Astrocyte (in vitro differentiated cells and primary cell): Measurements from ENCODE around the gene ADAP1. TPM values are rescaled to one million over a fixed set of nuclear protein-coding genes. Genes with fewer than 3 reads are reported as not detected.

Experiments used
- DNase-seq: peaks from one replicate; pipeline ENCODE4 v3.0.0-alpha.2; 2010; ENCODE audit warnings: low read depth
- FAIRE-seq: peaks from 2 replicates; lab custom pipeline; 2011; peaks lifted over from hg19 to GRCh38; lab: Jason Lieb, UNC
- H2AFZ ChIP-seq: 2 replicates; pipeline ENCODE4 v1.6.0; 2012; ENCODE audit warnings: low read depth, low read length, inconsistent platforms
- H3K27ac ChIP-seq: 2 replicates; pipeline ENCODE4 v1.5.1; 2011; ENCODE audit warnings: low read depth, low read length, inconsistent platforms
- H3K27me3 ChIP-seq: 2 replicates; pipeline ENCODE4 v1.6.0; 2011; ENCODE audit warnings: low read length, inconsistent platforms; ENCODE audit not compliant: insufficient read depth
- H3K36me3 ChIP-seq: 2 replicates; pipeline ENCODE4 v1.5.1; 2011; ENCODE audit warnings: low read length, inconsistent platforms; ENCODE audit not compliant: insufficient read depth
- H3K4me1 ChIP-seq: 2 replicates; pipeline ENCODE4 v1.5.1; 2011; ENCODE audit warnings: low read length, inconsistent platforms; ENCODE audit not compliant: insufficient read depth
- H3K4me2 ChIP-seq: 2 replicates; pipeline ENCODE4 v1.6.0; 2012; ENCODE audit warnings: low read length, inconsistent platforms
- H3K4me3 ChIP-seq: 2 replicates; pipeline ENCODE4 v1.5.1; 2011; ENCODE audit warnings: low read depth, mild to moderate bottlenecking, low read length, inconsistent platforms; ENCODE audit not compliant: insufficient read depth
- H3K79me2 ChIP-seq: 2 replicates; pipeline ENCODE4 v1.6.0; 2012; ENCODE audit warnings: mild to moderate bottlenecking, low read length, inconsistent platforms; ENCODE audit not compliant: insufficient read depth
- H3K9ac ChIP-seq: 2 replicates; pipeline ENCODE4 v1.6.0; 2012; ENCODE audit warnings: mild to moderate bottlenecking, low read length, inconsistent platforms
- H3K9me3 ChIP-seq: 2 replicates; pipeline ENCODE4 v1.5.1; 2012; ENCODE audit warnings: low read depth, mild to moderate bottlenecking, low read length, inconsistent platforms; ENCODE audit not compliant: insufficient read depth
- H4K20me1 ChIP-seq: 2 replicates; pipeline ENCODE4 v1.6.0; 2012; ENCODE audit warnings: low read length, inconsistent platforms; ENCODE audit not compliant: insufficient read depth
- H3K27ac Mint-ChIP-seq: one replicate; pipeline ENCODE4 v1.8.0; 2021; ENCODE audit warnings: mild to moderate bottlenecking, mixed read lengths; ENCODE audit not compliant: unreplicated experiment
- H3K27me3 Mint-ChIP-seq: one replicate; pipeline ENCODE4 v1.8.0; 2021; ENCODE audit warnings: low read depth, mixed read lengths; ENCODE audit not compliant: unreplicated experiment
- H3K36me3 Mint-ChIP-seq: one replicate; pipeline ENCODE4 v1.8.0; 2021; ENCODE audit warnings: low read depth, mixed read lengths; ENCODE audit not compliant: unreplicated experiment
- H3K4me1 Mint-ChIP-seq: one replicate; pipeline ENCODE4 v1.8.0; 2021; ENCODE audit warnings: low read depth, mixed read lengths; ENCODE audit not compliant: unreplicated experiment
- H3K4me3 Mint-ChIP-seq: one replicate; pipeline ENCODE4 v1.8.0; 2021; ENCODE audit warnings: mild to moderate bottlenecking, moderate library complexity, mixed read lengths; ENCODE audit not compliant: unreplicated experiment
- H3K9me3 Mint-ChIP-seq: one replicate; pipeline ENCODE4 v1.8.0; 2021; ENCODE audit warnings: mild to moderate bottlenecking, mixed read lengths; ENCODE audit not compliant: unreplicated experiment
- EZH2 ChIP-seq: IDR thresholded peaks from 2 replicates; pipeline ENCODE4 v1.6.1; 2012; ENCODE audit warnings: mild to moderate bottlenecking, low read length, inconsistent platforms; ENCODE audit not compliant: insufficient read depth
- total RNA-seq: library from RNA; stranded (reverse); gene quantifications from 2 replicates; pipeline ENCODE4 v1.2.1, GENCODE V29; 2021
- TF ChIP-seq, protein P1 (sequence below): IDR thresholded peaks from 2 replicates; pipeline ENCODE4 v1.5.1; 2011; ENCODE audit warnings: low read depth, mild to moderate bottlenecking, inconsistent platforms, low read length, moderate library complexity; ENCODE audit not compliant: insufficient read depth

ADAP1 gene
- total RNA-seq, 1 donor from 2014 or later = 4.8 TPM

DNA sequence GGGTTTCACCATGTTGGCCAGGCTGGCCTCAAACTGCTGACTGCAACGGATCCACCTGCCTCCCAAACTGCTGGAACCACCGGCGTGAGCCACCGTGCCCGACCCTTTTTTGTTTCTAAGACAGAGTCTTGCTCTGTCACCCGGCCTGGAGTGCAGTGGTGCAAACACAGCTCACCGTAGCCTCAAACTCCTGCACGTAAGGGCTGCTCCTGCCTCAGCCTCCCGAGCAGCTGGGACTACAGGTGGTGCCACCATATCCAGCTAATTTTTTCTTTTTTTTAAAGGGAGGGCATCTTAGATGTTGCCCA, 36.4 kb downstream of the ADAP1 start:
- Mint-ChIP-seq H3K27me3 (peaks cover 18% of the 10 kb centered on the region), H3K4me3 (no peak overlapping the region), H3K27ac (no peak overlapping the region), H3K9me3 (peaks cover 1% of the 10 kb centered on the region), H3K36me3 (no peaks in the 10 kb centered on the region), H3K4me1 (peaks cover 10% of the 10 kb centered on the region)
- Histone ChIP-seq H3K36me3 (no peaks in the 10 kb centered on the region), H3K4me1 (peaks cover 6% of the 10 kb centered on the region), H3K4me2 (no peak overlapping the region), H3K27ac (no peak overlapping the region), H3K9me3 (no peaks in the 10 kb centered on the region), H3K9ac (no peak overlapping the region), H3K4me3 (no peak overlapping the region), H3K79me2 (no peaks in the 10 kb centered on the region), H4K20me1 (no peaks in the 10 kb centered on the region), H3K27me3 (peaks cover 4% of the 10 kb centered on the region), H2AFZ (no peak overlapping the region)
- no peak for TF ChIP-seq EZH2
- TF ChIP-seq, protein P1, sequence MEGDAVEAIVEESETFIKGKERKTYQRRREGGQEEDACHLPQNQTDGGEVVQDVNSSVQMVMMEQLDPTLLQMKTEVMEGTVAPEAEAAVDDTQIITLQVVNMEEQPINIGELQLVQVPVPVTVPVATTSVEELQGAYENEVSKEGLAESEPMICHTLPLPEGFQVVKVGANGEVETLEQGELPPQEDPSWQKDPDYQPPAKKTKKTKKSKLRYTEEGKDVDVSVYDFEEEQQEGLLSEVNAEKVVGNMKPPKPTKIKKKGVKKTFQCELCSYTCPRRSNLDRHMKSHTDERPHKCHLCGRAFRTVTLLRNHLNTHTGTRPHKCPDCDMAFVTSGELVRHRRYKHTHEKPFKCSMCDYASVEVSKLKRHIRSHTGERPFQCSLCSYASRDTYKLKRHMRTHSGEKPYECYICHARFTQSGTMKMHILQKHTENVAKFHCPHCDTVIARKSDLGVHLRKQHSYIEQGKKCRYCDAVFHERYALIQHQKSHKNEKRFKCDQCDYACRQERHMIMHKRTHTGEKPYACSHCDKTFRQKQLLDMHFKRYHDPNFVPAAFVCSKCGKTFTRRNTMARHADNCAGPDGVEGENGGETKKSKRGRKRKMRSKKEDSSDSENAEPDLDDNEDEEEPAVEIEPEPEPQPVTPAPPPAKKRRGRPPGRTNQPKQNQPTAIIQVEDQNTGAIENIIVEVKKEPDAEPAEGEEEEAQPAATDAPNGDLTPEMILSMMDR = no peak
- FAIRE-seq (no peak), DNase-seq (no peak)

GRCh38 chr7:917255-918117, 37.0 kb downstream of the ADAP1 start:
- Histone ChIP-seq H3K27ac (no peak overlapping the region), H4K20me1 (no peaks in the 10 kb centered on the region), H3K9me3 (no peaks in the 10 kb centered on the region), H3K4me1 (peaks cover 3% of the 10 kb centered on the region), H3K9ac (no peak overlapping the region), H3K27me3 (peaks cover 4% of the 10 kb centered on the region), H3K4me2 (no peak overlapping the region), H3K79me2 (no peaks in the 10 kb centered on the region), H2AFZ (no peak overlapping the region), H3K36me3 (no peaks in the 10 kb centered on the region), H3K4me3 (no peak overlapping the region)
- Mint-ChIP-seq H3K27ac (no peak overlapping the region), H3K27me3 (peaks cover 18% of the 10 kb centered on the region), H3K36me3 (no peaks in the 10 kb centered on the region), H3K4me3 (no peak overlapping the region), H3K9me3 (peaks cover 1% of the 10 kb centered on the region), H3K4me1 (peaks cover 10% of the 10 kb centered on the region)
- TF ChIP-seq, protein P1 = no peak
- TF ChIP-seq EZH2 = no peak
- FAIRE-seq (no peak), DNase-seq (no peak)

GRCh38 chr7:916291-916941, 38.1 kb downstream of the ADAP1 start:
- H3K4me1 ChIP-seq = peaks cover 3% of the 10 kb centered on the region
- DNase-seq = no peak
- Mint-ChIP-seq H3K27me3 (peaks cover 18% of the 10 kb centered on the region), H3K4me1 (peaks cover 10% of the 10 kb centered on the region), H3K27ac (no peak overlapping the region), H3K9me3 (peaks cover 1% of the 10 kb centered on the region), H3K36me3 (no peaks in the 10 kb centered on the region), H3K4me3 (no peak overlapping the region)
- H3K9me3 ChIP-seq = no peaks in the 10 kb centered on the region
- no peak overlapping the region for H3K9ac ChIP-seq
- TF ChIP-seq, protein P1 = no peak
- TF ChIP-seq EZH2 = no peak
- no peak overlapping the region for H3K4me2 ChIP-seq
- no peaks in the 10 kb centered on the region for H3K79me2 ChIP-seq
- H3K27ac ChIP-seq = no peak overlapping the region
- no peak overlapping the region for H2AFZ ChIP-seq
- H3K4me3 ChIP-seq = no peak overlapping the region
- no peaks in the 10 kb centered on the region for H4K20me1 ChIP-seq
- no peak for FAIRE-seq
- H3K27me3 ChIP-seq = peaks cover 4% of the 10 kb centered on the region
- H3K36me3 ChIP-seq = no peaks in the 10 kb centered on the region
